GM21367 (cell line): Measurements from ENCODE around the gene RYR2.

Experiments used
- ATAC-seq: cut with Tn5 transposase; IDR thresholded peaks from one replicate; pipeline ENCODE4 v1.9.1; 2021; ENCODE audit not compliant: unreplicated experiment

Gene RYR2

GRCh38 chr1:237416924-237417655 lies 375.1 kb downstream of the RYR2 start:
- no peak for ATAC-seq

- ATAC-seq, result no peak
These were observed 386.8 kb downstream of the RYR2 start for GRCh38 chr1:237428809-237429208.

- no peak for ATAC-seq
These were observed 387.3 kb downstream of the RYR2 start for GRCh38 chr1:237429252-237429651.

GRCh38 chr1:237431448-237431847 lies 389.5 kb downstream of the RYR2 start:
- no peak for ATAC-seq

- no peak for ATAC-seq
These were observed 398.4 kb downstream of the RYR2 start for GRCh38 chr1:237440346-237440745.

- ATAC-seq, result no peak
These were observed 402.3 kb downstream of the RYR2 start for GRCh38 chr1:237444120-237444790.

GRCh38 chr1:237448042-237448441 lies 406.1 kb downstream of the RYR2 start:
- no peak for ATAC-seq

- ATAC-seq, result no peak
These were observed 415.6 kb downstream of the RYR2 start for GRCh38 chr1:237457573-237457972.

GRCh38 chr1:237467320-237467719 lies 425.3 kb downstream of the RYR2 start:
- no peak for ATAC-seq

- no peak for ATAC-seq
These were observed 428.8 kb downstream of the RYR2 start for GRCh38 chr1:237470712-237471338.

- no peak for ATAC-seq
These were observed 429.4 kb downstream of the RYR2 start for GRCh38 chr1:237471377-237471776.

GRCh38 chr1:237471956-237472355 lies 430.0 kb downstream of the RYR2 start:
- ATAC-seq, result no peak

- ATAC-seq, result no peak
These were observed 431.9 kb downstream of the RYR2 start for GRCh38 chr1:237473854-237474253.

- no peak for ATAC-seq
These were observed 436.1 kb downstream of the RYR2 start for GRCh38 chr1:237478082-237478481.

- no peak for ATAC-seq
These were observed 436.9 kb downstream of the RYR2 start for GRCh38 chr1:237478842-237479241.

- no peak for ATAC-seq
These were observed 440.8 kb downstream of the RYR2 start for GRCh38 chr1:237482777-237483176.

GRCh38 chr1:237492359-237492758 lies 450.4 kb downstream of the RYR2 start:
- ATAC-seq, result no peak

- ATAC-seq, result no peak
These were observed 458.6 kb downstream of the RYR2 start for GRCh38 chr1:237500566-237500965.

GRCh38 chr1:237503292-237503691 lies 461.3 kb downstream of the RYR2 start:
- no peak for ATAC-seq

- ATAC-seq, result peak; percentile 95
These were observed 465.0 kb downstream of the RYR2 start for GRCh38 chr1:237507005-237507404.

GRCh38 chr1:237509748-237510147 lies 467.8 kb downstream of the RYR2 start:
- no peak for ATAC-seq

GRCh38 chr1:237525102-237525501 lies 483.1 kb downstream of the RYR2 start:
- no peak for ATAC-seq
